ENCODE results near the gene HIF1A.
A peak's percentile ranks its signal among the peaks of the same experiment; 100 is the strongest.
"Not testable (repeated sequence)": the region's sequence is repeated elsewhere in the genome, so short reads cannot be mapped to it uniquely, and the experiment has no call there.

Gene HIF1A

DNA sequence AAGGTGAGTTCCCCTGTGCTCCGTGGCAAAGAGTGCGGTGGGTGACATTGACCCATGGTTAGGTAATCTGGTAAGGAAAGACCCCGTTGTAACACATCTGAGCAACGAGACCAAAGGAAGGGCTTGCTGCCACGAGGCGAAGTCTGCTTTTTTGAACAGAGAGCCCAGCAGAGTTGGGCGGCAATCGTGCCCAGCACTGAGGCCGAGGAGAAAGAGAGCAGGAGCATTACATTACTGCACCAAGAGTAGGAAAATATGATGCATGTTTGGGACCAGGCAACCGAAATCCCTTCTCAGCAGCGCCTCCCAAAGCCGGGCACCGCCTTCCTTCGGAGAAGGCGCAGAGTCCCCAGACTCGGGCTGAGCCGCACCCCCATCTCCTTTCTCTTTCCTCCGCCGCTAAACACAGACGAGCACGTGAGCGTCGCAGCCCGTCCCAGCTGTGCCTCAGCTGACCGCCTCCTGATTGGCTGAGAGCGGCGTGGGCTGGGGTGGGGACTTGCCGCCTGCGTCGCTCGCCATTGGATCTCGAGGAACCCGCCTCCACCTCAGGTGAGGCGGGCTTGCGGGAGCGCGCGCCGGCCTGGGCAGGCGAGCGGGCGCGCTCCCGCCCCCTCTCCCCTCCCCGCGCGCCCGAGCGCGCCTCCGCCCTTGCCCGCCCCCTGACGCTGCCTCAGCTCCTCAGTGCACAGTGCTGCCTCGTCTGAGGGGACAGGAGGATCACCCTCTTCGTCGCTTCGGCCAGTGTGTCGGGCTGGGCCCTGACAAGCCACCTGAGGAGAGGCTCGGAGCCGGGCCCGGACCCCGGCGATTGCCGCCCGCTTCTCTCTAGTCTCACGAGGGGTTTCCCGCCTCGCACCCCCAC is at the start of gene HIF1A:
TSS of gene HIF1A (plus strand) at position 684 of the 865 bp plus-strand sequence. CDS start 292 bp downstream, outside the sequence.
- DNase-seq (ENCODE audit: low spot score): peak; percentile 95

GRCh38 chr14:61646366-61647116 is 48.8 kb upstream of the HIF1A start:
- no peak for DNase-seq (ENCODE audit: low spot score)

GRCh38 chr14:61647704-61648103 is 47.6 kb upstream of the HIF1A start:
- DNase-seq (ENCODE audit: low spot score): no peak

DNA sequence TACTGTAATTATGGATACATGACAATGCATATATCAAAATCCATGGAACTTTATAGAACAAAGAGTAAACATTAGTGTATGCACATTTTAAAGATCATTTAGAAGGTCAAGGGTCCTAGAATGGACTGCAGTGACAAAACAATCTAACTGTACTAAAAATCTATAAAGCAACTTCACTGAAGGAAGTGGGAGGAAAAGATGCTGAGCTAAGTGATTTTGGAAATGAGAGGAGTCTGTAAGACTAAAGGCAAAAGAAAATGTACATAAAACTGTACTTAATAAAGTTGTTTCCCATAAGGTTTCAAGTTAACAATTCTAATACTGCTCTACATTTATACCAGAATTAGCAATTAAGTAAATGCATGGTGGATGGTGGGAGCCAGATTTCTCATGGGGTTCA is 46.9 kb upstream of the HIF1A start:
- no peak for DNase-seq (ENCODE audit: low spot score)

DNA sequence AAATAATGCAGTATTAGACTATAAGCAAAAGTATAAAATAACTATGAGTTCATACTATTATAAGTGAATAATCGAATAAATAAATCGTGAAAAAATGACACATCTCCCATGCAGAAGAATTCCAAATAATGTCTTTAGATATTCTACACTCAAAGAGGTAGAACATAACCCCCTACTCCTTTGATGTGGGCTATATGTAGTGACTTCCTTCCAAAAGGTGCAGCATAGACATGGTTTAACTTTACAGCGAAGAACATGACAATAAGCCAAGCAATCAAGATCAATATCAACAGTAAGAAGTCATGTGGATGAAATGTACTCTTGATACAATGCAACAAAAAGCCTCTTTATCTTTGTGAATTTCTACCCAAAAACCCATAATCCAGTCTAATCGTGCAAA is 46.0 kb upstream of the HIF1A start:
- no peak for DNase-seq (ENCODE audit: low spot score)

DNA sequence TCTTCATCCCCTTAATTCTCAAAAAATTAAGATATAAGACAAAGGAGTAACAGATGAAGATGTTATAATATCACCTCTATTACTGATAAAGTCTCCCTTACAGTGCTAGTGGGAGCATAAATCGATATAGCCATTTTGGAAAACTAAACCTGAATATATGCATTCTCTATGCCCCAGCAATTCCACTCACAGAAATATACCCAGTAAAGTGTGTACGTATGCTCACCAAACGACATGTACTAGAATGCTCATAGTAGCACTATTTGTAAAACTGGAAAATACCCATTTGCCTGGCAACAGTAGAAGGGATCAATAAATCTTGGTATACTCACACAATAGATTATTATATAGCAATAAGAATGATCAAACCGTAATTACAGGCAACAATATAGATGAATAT is 44.0 kb upstream of the HIF1A start:
- DNase-seq (ENCODE audit: low spot score): no peak

GRCh38 chr14:61652526-61653262 is 42.6 kb upstream of the HIF1A start:
- no peak for DNase-seq (ENCODE audit: low spot score)

DNA sequence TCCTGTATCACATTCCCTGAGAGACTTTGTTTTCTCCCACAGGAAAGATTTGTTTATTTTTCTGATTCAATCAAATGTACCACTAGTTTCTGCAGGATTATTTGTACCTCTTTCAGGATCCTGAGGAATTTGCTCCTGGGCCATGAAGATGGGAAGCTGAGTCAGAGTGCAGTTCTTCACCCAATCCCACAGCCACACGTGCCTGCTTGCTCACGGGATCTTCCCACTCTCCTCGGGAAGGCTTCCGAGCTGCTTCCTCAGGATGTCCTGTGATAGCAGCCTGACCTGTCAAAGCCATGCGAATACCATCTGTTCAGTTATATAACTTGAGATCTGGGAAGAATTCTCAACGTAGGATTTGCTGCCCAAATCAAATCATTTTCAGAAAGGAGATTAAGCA is 41.8 kb upstream of the HIF1A start:
- DNase-seq (ENCODE audit: low spot score): no peak

DNA sequence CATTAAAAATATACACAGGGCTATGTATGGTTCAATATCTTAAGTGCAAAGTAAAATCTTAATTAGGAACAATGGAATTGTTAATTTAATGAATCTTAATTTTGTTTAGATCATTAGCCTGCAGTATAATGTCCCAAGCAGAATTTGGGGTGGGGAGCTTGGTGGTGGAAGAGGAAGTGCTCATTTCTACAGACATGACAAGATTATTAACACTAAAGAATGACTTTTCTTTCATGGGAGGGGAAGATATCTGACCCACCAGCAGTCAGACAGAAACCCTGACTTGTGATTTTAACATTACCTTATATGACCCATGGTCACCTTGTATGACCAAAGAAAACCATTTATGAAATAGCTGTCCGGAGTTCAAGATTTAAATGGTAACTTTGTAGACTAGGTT is 41.3 kb upstream of the HIF1A start:
- no peak for DNase-seq (ENCODE audit: low spot score)

DNA sequence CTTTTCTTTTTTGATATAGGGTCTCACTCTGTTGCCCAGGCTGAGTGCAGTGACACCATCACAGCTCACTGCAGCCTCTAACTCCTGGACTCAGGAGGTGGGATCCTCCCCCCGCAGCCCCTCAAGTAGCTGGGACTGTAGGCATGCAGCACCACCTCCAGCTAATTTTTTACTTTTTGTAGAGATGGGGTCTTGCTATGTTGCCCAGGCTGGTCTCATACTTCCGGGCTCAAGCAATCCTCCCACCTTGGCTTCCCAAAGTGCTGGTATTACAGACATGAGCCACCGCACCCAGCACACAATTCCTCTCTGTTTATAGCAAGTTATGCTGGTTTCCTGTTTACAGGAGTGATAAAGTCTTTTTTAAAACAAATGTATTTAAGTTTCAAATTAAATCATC is 39.5 kb upstream of the HIF1A start:
- no peak for DNase-seq (ENCODE audit: low spot score)

DNA sequence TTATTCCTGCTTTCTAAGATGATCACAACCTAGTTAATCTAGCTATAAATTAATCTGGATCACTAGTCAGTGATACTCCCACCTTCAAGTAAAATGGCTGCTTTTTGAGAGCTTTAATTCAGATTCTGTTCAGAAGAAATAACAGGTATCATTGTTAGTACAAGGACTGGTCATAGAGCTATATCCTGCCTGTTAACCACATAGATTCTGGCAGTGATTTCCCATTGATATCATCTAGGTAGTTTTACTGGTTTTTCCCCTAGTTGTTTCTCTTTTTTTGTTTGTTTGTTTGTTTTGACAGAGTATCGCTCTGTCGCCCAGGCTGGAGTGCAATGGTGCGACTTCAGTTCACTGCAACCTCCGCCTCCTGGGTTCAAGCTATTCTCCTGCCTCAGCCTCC is 39.0 kb upstream of the HIF1A start:
- DNase-seq (ENCODE audit: low spot score): no peak

DNA sequence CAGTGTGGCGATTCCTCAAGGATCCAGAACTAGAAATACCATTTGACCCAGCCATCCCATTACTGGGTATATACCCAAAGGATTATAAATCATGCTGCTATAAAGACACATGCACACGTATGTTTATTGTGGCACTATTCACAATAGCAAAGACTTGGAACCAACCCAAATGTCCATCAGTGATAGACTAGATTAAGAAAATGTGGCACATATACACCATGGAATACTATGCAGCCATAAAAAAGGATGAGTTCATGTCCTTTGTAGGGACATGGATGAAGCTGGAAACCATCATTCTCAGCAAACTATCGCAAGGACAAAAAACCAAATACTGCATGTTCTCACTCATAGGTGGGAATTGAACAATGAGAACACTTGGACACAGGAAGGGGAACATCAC is 37.2 kb upstream of the HIF1A start:
- not testable (repeated sequence) for DNase-seq (ENCODE audit: low spot score)

DNA sequence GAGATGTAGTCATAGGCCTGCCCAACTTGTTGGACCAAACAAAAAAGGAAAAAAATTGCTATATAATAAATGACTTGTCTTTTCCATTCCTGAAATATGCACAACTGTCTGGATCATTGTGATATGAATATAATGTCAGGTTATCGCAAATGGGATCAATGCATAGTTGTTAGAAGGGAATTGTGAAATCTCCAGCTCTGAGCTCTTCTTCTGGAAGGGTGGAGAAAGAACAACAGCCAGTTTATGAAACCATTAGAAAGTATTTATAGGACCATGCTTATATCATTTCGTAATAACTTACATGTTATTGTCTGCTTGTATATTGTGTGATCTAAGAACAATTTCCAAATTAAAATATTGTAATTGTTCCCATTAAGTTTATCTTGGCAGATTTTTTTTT is 35.7 kb upstream of the HIF1A start:
- no peak for DNase-seq (ENCODE audit: low spot score)

GRCh38 chr14:61661471-61662400 is 33.6 kb upstream of the HIF1A start:
- no peak for DNase-seq (ENCODE audit: low spot score)

- peak; percentile 9 for DNase-seq (ENCODE audit: low spot score)
Measured at GRCh38 chr14:61662437-61663311, 32.6 kb upstream of the HIF1A start.

GRCh38 chr14:61663312-61663979 is 31.9 kb upstream of the HIF1A start:
- no peak for DNase-seq (ENCODE audit: low spot score)

DNA sequence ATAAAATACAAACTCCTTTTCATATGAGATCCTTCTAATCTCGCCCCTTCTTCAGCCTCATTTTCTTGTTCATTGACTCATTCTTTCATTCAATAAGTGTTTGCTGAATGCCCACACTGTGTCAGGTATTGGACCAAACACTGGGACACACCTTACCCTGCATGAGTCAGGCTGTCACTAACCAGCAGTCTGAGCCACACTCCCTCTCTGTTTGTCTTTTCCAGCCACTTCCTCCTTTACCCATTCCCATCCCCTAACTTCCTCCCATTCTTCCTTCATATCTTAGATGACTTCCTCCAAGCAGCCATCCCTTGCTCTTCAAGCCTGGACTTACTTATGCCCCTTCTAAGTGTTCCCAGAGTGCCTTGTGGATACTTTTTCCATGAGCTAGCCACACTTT is 27.0 kb upstream of the HIF1A start:
- no peak for DNase-seq (ENCODE audit: low spot score)

GRCh38 chr14:61670576-61670975 is 24.7 kb upstream of the HIF1A start:
- no peak for DNase-seq (ENCODE audit: low spot score)

- DNase-seq (ENCODE audit: low spot score): no peak
Measured at GRCh38 chr14:61671082-61671481, 24.2 kb upstream of the HIF1A start.

DNA sequence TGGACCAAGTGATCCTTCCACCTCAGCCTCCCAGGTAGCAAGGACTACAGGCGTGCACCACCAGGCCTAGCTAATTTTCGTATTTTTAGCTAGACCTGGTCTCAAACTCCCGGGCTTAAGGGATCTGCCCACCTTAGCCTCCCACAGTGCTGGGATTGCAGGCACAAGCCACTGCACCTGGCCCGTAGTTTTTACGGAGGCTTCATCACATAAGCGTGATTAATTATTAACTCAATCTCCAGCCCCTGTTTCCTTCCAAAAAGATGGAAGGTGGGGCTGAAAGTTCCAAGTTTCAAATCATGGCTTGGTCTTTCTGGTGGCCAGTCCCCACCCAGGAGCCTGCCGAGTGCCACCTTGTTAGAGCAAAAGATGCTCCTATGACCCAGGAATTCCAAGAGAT is 22.5 kb upstream of the HIF1A start:
- DNase-seq (ENCODE audit: low spot score): no peak
